PC-9 (cell line): ENCODE results near the gene TNFSF18.

Experiments used
- EZH2 ChIP-seq: fragments of 200-600 bp; sonication (generic); IDR thresholded peaks from 2 replicates; pipeline ENCODE4 v1.8.0; 2017; ENCODE audit warnings: antibody characterized with exemption, low read depth
- TF ChIP-seq, protein P1 (sequence below): fragments of 200-600 bp; sonication (generic); conservative IDR thresholded peaks from 2 replicates; pipeline ENCODE4 v1.6.1; 2017; ENCODE audit warnings: mixed run types, antibody characterized with exemption, mild to moderate bottlenecking, moderate library complexity

DNA sequence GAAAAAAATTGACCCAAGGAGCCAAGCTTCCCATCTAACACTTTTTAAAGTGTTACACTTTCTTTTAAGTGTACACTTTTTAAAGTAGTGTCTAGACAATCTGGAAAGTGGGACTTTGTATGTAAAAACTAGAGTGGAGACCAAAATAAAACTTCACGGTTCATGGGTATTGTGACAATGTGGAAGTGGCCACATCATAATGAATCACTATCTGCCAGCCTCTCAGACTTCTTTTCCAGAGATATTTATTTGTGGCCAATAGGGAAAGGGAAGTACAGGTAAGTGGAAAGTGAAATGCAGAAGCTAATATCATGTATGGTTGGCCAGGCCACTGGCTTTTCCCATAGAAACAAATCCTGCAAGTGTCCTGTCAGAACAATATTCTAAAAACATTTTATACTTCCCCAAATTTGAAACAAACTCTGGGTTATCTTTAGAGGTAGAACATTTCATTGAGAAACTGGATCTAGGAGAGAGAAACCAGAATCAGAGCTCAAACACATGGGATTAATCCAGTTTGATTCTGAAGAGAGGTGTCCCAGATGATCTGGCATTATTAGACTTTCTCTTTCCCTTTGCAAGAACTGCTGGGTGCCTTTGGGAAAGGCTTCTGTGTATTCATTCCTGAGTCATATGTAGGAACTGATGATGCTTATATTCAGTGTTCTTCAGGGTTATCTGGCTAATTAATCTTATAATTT, 2.0 kb downstream of the TNFSF18 start:
- no peak for TF ChIP-seq EZH2
- TF ChIP-seq, protein P1, sequence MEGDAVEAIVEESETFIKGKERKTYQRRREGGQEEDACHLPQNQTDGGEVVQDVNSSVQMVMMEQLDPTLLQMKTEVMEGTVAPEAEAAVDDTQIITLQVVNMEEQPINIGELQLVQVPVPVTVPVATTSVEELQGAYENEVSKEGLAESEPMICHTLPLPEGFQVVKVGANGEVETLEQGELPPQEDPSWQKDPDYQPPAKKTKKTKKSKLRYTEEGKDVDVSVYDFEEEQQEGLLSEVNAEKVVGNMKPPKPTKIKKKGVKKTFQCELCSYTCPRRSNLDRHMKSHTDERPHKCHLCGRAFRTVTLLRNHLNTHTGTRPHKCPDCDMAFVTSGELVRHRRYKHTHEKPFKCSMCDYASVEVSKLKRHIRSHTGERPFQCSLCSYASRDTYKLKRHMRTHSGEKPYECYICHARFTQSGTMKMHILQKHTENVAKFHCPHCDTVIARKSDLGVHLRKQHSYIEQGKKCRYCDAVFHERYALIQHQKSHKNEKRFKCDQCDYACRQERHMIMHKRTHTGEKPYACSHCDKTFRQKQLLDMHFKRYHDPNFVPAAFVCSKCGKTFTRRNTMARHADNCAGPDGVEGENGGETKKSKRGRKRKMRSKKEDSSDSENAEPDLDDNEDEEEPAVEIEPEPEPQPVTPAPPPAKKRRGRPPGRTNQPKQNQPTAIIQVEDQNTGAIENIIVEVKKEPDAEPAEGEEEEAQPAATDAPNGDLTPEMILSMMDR = no peak
